ENCODE results near the gene TRPM2.

The TRPM2 gene

GRCh38 chr21:44371596-44371995 lies 18.2 kb downstream of the TRPM2 start:
- peaks cover 27% of the 10 kb centered on the region for H3K36me3 ChIP-seq (replicated peaks; ENCODE audit: low read depth, low read length)

GRCh38 chr21:44372616-44373015 lies 19.2 kb downstream of the TRPM2 start:
- TF ChIP-seq, protein P1, sequence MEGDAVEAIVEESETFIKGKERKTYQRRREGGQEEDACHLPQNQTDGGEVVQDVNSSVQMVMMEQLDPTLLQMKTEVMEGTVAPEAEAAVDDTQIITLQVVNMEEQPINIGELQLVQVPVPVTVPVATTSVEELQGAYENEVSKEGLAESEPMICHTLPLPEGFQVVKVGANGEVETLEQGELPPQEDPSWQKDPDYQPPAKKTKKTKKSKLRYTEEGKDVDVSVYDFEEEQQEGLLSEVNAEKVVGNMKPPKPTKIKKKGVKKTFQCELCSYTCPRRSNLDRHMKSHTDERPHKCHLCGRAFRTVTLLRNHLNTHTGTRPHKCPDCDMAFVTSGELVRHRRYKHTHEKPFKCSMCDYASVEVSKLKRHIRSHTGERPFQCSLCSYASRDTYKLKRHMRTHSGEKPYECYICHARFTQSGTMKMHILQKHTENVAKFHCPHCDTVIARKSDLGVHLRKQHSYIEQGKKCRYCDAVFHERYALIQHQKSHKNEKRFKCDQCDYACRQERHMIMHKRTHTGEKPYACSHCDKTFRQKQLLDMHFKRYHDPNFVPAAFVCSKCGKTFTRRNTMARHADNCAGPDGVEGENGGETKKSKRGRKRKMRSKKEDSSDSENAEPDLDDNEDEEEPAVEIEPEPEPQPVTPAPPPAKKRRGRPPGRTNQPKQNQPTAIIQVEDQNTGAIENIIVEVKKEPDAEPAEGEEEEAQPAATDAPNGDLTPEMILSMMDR (IDR thresholded peaks at IDR 0.05; ENCODE audit: low read depth, low read length), result no peak
- TF ChIP-seq EZH2phosphoT487 (IDR thresholded peaks at IDR 0.05; ENCODE audit: low read depth), result no peak
- Histone ChIP-seq H3K27ac (ENCODE audit: low read length) (no peak overlapping the region), H3K4me2 (ENCODE audit: low read length) (no peak overlapping the region), H3K9ac (ENCODE audit: low read length) (no peak overlapping the region), H4K20me1 (ENCODE audit: insufficient read depth, low read length) (no peaks in the 10 kb centered on the region), H2AFZ (ENCODE audit: low read depth, low read length) (no peak overlapping the region), H3K36me3 (replicated peaks; ENCODE audit: low read depth, low read length) (peaks cover 27% of the 10 kb centered on the region), H3K27me3 (ENCODE audit: low read depth, low read length) (no peaks in the 10 kb centered on the region), H3K4me1 (ENCODE audit: low read length) (no peaks in the 10 kb centered on the region), H3K9me3 (ENCODE audit: insufficient read depth, low read length) (no peaks in the 10 kb centered on the region), H3K4me3 (ENCODE audit: low read length) (no peak overlapping the region), H3K79me2 (ENCODE audit: low read length) (no peaks in the 10 kb centered on the region)

More at GRCh38 chr21:44371596-44371995, 18.2 kb downstream of the TRPM2 start:
- no peaks in the 10 kb centered on the region for H4K20me1 ChIP-seq (ENCODE audit: insufficient read depth, low read length)
- TF ChIP-seq, protein P1 (IDR thresholded peaks at IDR 0.05; ENCODE audit: low read depth, low read length), result no peak
- no peak for TF ChIP-seq EZH2phosphoT487 (IDR thresholded peaks at IDR 0.05; ENCODE audit: low read depth)
- no peaks in the 10 kb centered on the region for H3K4me1 ChIP-seq (ENCODE audit: low read length)
- no peak overlapping the region for H3K9ac ChIP-seq (ENCODE audit: low read length)
- H3K79me2 ChIP-seq (ENCODE audit: low read length), result no peaks in the 10 kb centered on the region
- no peaks in the 10 kb centered on the region for H3K27me3 ChIP-seq (ENCODE audit: low read depth, low read length)
- no peak overlapping the region for H3K4me3 ChIP-seq (ENCODE audit: low read length)
- no peak overlapping the region for H2AFZ ChIP-seq (ENCODE audit: low read depth, low read length)
- no peak overlapping the region for H3K27ac ChIP-seq (ENCODE audit: low read length)
- H3K4me2 ChIP-seq (ENCODE audit: low read length), result no peak overlapping the region
- H3K9me3 ChIP-seq (ENCODE audit: insufficient read depth, low read length), result no peaks in the 10 kb centered on the region

DNA sequence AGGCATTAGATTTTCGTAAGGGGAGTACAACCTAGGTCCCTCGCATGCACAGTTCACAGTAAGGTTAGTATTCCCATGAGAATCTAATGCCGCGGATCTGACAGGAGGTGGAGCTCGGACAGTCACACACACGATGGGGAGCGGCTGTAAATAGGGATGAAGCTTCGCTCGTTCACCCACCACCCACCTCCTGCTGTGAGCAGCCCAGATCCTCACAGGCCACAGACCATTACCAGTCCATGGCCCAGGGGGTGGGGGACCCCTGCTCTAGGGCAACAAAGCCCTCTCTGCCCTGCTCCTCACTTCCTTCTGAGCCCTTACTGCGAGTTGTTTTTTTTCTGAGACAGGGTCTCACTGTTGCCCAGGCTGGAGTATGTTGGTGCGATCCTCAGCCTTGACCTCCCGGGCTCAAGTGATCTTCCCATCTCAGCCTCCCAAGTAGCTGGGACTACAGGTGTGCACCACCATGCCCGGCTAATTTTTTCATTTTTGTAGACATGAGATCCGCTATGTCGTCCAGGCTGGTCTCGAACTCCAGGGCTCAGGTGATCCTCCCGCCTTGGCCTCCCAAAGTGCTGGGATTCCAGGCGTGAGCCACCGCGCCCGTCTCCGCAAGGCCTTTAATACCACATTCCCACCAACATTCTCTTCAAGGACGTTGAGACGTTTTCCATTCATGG lies 21.3 kb downstream of the TRPM2 start:
- H2AFZ ChIP-seq (ENCODE audit: low read depth, low read length), result no peak overlapping the region
- TF ChIP-seq EZH2phosphoT487 (IDR thresholded peaks at IDR 0.05; ENCODE audit: low read depth), result no peak
- TF ChIP-seq, protein P1 (IDR thresholded peaks at IDR 0.05; ENCODE audit: low read depth, low read length), result no peak
- H3K27me3 ChIP-seq (ENCODE audit: low read depth, low read length), result no peaks in the 10 kb centered on the region
- no peak overlapping the region for H3K4me3 ChIP-seq (ENCODE audit: low read length)
- no peak overlapping the region for H3K4me2 ChIP-seq (ENCODE audit: low read length)
- H4K20me1 ChIP-seq (ENCODE audit: insufficient read depth, low read length), result no peaks in the 10 kb centered on the region
- no peaks in the 10 kb centered on the region for H3K4me1 ChIP-seq (ENCODE audit: low read length)
- no peaks in the 10 kb centered on the region for H3K79me2 ChIP-seq (ENCODE audit: low read length)
- H3K27ac ChIP-seq (ENCODE audit: low read length), result no peak overlapping the region
- no peak overlapping the region for H3K9ac ChIP-seq (ENCODE audit: low read length)
- peaks cover 29% of the 10 kb centered on the region for H3K36me3 ChIP-seq (replicated peaks; ENCODE audit: low read depth, low read length)
- no peaks in the 10 kb centered on the region for H3K9me3 ChIP-seq (ENCODE audit: insufficient read depth, low read length)

- TF ChIP-seq, protein P1 (IDR thresholded peaks at IDR 0.05; ENCODE audit: low read depth, low read length), result no peak
- no peak for TF ChIP-seq EZH2phosphoT487 (IDR thresholded peaks at IDR 0.05; ENCODE audit: low read depth)
These were observed 21.8 kb downstream of the TRPM2 start for GRCh38 chr21:44375281-44375651.

More at GRCh38 chr21:44375281-44375651, 21.8 kb downstream of the TRPM2 start:
- Histone ChIP-seq H3K9ac (ENCODE audit: low read length) (no peak overlapping the region), H3K79me2 (ENCODE audit: low read length) (no peaks in the 10 kb centered on the region), H3K27me3 (ENCODE audit: low read depth, low read length) (no peaks in the 10 kb centered on the region), H4K20me1 (ENCODE audit: insufficient read depth, low read length) (no peaks in the 10 kb centered on the region), H3K27ac (ENCODE audit: low read length) (no peak overlapping the region), H2AFZ (ENCODE audit: low read depth, low read length) (no peak overlapping the region), H3K4me1 (ENCODE audit: low read length) (no peaks in the 10 kb centered on the region), H3K4me3 (ENCODE audit: low read length) (no peak overlapping the region), H3K4me2 (ENCODE audit: low read length) (no peak overlapping the region), H3K36me3 (replicated peaks; ENCODE audit: low read depth, low read length) (peaks cover 32% of the 10 kb centered on the region), H3K9me3 (ENCODE audit: insufficient read depth, low read length) (no peaks in the 10 kb centered on the region)

Measured in OCI-LY3 (cell line).